Endometrial microvascular endothelial cells (primary cell): ENCODE measurements around the gene CARHSP1. TPM values are rescaled to one million over a fixed set of nuclear protein-coding genes. Genes with fewer than 3 reads are reported as not detected.

Source experiments
- in situ Hi-C: cut with HindIII; loops from 2 replicates; pipeline ENCODE4 v1.10.0; 2017; ENCODE audit warnings: low sequenced_read_pairs, low pct_unique_long_range_greater_than_20kb; ENCODE audit errors: inconsistent ontology term
- total RNA-seq: library from RNA; depleted of rRNA; stranded (reverse); fragments of >200 nt; gene quantifications from one replicate; pipeline ENCODE4 v1.2.3, GENCODE V29; 2015; ENCODE audit errors: inconsistent ontology term

CARHSP1 gene
- total RNA-seq, 1 donor from 2014 or later, result 59.3 TPM

DNA sequence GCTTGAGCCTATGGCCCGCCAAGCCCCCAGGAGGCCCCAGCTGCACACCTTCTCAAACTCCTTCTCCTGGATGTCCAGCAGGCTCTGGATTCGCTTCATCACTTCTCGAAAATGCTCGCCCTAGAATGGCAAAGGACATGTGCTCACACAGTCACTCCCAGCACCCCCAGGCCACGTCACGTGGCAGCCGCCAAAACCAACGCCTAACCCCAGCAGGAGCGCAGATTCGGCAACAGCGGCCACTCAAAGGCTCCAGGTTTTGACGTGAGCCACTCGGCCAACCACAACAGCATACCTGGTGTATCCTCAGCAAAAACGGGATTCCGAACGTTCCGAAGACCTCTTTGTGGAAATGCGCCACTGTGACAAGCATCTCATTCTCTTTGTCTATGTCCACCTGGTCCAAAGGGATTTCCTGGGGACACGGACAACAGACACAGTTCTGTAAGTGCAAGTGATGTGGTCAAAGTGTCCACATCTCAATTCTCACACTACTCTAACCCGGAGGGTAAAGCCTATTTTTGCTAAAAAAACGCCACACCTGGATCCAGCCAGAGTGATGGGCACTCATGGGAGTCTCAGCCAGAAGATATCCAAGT lies 26.0 kb upstream of the CARHSP1 start:
- in situ Hi-C loops, result no loop called here

DNA sequence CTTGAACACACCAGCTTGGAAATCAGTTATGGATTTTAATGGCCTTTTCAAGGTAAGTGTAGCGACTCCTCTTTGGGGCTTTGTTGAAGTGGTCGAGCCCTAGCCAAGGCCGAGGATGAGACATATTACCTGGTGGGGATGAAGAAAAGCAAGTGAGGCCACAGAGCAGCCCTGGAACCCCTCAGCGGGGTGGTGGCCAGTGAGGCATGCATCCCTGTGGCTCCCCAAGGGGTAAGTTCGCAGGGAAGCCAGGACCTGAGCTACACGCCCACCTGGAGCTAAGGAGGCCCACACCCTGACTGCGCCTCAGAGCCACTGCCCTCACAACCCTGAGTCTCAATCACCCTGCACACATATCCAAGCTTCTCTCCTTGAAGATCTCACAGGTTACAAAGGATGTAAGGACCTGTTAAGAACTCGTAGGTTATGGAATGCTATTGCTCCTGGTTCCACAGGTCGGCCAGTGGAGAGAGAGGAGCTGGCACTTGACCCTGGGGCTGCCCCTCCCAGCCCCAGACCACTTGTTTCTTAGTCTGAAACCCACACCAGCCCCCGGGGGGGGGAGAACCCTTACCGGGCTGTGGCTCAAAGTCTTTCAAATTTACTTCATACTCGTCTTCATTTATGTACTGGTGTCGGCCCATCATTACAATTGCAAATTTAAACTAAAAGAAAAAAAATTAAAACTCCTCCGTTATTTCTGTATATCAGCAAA lies 25.3 kb upstream of the CARHSP1 start:
- in situ Hi-C loops, result no loop called here

DNA sequence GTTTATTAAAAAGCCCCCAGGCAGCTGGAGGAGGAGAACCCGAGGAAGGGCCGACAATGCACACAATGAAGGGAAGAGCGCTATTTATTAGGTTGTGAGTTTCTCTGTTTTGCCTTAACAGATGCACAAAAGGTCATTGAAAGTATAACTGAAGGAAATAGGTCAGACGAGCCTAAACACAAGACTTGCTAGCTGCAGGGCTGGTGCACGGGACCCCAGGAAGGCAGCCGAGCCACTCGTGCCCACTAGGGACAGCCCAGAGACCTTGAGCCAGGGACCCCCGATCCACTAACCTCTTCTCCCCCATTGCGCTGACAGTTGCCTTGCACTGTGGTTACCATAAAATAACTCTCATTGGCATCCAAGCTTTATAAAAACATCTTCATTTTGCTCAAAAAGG lies 24.6 kb upstream of the CARHSP1 start:
- in situ Hi-C loops, result no loop called here

DNA sequence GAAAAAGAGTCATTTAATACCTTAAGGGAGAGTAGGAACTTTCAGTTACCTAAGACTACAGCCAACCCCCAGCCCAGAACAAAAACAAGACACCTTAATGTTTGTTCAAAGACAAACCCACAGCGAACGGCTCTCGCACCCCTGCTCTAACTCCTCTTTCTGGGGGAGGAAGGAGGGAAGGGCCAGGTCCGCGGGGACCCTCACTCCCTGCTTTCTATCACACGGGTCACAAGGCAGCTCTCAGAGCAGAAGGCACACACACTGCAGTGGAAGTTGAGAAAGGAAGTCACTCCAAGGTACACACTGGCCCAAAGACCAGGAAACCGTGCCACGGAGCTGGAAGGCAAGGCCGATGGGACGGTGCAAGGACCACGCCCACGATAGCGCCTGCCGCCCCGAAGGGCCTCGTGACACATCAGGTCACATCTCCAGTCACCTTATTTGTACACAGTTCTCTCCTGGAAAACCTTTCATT lies 23.3 kb upstream of the CARHSP1 start:
- in situ Hi-C loops, result no loop called here

DNA sequence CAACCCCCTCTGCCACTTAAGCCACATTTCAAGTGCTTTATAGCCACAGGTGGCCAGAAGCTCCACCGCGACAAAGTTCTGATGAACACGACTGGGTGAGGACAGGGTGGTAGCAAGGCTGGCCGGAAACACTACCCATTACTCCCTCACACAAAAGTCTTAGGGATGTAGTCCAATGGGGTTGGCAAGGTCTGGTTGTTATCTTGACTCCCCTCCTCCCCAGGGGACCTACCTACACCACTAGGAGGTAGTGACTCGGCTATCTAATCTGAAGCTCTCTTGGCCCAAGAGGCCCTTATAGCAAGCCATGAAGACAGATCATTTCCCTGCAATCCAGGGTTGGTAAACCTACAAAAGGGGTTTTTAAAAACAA lies 21.7 kb upstream of the CARHSP1 start:
- in situ Hi-C loops, result no loop called here

DNA sequence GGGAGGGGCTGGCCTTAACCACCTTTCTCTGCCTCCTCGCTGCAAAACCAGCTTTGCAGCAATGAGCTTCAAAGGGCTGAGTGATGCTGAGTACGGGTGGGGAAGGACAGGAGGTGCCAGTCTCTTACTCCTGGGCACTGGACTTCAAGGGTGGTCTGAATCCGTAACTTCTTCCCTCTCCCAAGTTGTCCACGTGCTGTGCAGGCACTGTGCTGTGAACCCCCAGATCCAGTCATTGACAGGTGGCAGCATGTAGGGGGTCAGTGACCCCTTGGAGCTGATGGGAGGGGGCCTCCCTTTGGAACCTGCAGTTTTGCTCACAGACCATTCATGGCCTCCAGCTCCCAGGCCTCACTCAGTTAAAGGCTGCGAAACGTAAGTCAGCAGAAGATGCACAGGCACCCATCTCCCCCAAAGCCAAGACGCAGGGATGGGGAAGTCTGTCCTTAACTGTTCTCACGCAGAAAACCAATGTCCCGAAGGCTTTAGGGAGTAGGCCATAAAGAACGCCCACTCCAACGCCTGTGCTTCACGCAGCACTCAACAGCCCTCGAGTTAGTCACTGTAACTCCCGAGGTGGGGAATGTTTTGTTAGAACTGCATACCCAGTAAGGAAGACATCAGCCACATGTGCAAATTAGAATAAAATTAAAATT lies 21.2 kb upstream of the CARHSP1 start:
- in situ Hi-C loops, result no loop called here

DNA sequence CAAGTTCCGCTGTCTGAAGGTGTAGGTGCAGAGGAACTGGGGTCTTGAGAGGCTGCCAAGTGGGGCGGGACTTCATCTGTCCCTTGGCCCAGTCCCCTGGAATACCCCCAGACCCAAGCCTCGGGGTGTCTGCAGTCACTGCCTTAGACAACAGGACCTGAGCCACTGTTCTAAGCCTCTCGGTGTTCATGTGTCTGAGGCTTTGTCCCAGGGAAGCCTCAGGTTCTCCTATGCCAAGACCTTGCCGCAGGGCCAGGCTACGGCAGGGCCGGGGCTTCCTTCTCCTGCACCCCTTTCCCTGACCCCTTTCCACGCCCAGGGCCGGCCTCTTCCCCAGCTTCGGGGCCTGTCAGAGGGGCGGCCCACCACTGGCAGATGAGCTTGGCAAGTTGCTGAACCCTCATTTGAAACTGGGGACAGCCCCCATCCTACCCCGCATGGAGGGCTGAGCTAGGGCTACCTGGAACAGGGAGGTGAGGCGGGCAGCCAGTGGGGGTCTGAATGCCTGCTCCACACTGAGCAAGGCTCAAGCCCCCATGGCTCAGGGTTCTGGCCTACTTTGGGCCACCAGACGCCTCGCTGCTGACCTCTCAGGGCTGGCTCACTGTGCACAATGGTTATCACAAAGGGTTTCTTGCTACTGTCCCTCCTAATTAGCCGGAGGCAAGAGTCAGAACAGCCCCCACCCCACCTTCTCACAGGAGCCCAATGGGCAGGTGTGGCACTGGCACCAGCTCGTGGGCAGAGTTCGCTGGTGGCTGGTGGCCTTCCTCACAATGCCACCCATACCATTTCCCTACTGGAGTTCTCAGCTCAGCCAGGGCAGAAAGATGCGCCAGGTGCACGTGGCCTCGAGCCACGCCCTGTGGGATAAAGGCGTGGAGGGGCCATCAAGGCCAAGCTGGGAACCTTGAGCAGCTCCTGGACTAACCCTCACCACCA lies 20.4 kb upstream of the CARHSP1 start:
- in situ Hi-C loops, result no loop called here

DNA sequence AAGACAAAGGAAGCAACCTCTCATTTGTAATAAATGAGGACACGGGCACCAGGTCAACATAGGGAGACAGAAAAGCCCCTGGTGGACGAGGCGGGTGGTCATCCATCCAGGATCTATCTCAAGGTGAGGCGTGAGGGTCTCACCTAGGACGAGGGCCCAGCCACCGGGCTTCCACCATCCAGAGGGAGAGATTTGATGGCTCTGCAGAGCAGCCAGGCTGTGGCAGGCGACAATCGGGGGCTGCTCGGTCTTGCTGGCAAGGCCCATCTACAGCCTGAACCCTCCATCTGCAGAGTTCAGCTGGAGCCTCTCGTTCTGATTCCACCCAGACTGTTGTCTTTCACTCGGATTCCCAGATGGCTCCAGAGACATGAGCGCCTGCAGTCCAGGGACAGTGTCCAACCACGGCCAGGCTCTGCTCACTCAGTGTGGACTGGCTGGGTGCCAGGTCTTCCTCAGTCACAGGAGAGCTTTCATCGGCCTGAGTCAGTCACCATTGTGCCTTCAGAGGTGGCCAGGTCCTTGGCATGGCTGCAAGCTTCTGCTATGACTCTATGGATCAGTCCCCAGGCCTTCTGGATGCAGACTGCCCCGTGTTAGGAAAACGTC lies 19.2 kb upstream of the CARHSP1 start:
- in situ Hi-C loops, result no loop called here

DNA sequence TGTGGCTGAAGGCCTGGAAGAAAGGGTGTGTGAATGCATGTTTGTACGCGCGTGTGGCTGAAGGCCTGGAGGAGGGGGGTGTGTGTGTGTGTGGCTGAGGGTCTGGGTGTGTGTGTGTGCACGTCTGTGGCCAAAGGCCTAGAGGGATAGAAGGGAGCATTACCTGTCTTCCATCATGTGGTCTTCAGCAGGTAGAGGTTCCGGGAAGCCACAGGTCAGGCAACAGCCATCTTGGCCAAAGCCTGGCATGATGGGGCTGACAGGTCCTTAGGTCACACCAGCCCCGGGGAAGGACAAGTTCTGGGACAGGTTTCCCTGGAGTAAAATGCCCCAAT lies 18.6 kb upstream of the CARHSP1 start:
- in situ Hi-C loops, result no loop called here

DNA sequence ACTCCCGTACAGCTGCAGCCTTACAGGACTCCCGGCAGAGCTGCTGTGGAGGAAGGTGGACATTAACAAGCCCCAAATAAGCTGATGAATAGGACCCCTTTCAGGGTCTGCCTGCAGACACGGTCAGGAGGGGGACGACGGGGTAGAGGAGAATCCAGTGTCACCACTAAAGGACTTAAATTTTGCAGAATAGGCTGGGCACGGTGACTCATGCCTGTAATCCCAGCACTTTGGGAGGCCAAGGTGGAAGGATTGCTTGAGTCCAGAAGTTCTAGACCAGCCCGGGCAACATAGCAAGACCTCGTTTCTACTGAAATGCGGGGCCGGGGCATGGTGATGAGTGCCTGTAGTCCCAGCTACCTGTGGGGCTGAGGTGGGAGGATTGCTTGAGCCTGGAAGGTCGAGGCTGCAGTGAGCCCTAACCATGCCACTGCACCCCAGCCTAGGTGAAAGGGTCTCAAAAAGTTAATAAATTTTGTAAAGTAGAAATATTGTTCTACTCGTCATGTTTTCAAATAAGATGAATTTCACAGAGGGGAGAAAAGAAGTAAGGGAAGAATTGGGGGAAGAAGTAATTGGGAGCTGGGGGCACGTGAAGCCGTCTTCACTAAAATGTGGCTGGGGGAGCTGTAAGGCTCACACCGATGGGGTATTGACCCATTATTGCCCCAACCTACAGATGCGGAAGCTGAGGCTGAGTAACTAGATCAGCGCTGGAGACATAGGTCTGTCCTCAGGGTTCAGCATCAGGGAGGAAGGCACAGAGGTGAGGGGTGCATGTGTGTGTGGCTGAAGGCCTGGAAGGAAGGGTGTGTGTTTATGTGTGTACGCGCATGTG lies 18.0 kb upstream of the CARHSP1 start:
- in situ Hi-C loops, result no loop called here

DNA sequence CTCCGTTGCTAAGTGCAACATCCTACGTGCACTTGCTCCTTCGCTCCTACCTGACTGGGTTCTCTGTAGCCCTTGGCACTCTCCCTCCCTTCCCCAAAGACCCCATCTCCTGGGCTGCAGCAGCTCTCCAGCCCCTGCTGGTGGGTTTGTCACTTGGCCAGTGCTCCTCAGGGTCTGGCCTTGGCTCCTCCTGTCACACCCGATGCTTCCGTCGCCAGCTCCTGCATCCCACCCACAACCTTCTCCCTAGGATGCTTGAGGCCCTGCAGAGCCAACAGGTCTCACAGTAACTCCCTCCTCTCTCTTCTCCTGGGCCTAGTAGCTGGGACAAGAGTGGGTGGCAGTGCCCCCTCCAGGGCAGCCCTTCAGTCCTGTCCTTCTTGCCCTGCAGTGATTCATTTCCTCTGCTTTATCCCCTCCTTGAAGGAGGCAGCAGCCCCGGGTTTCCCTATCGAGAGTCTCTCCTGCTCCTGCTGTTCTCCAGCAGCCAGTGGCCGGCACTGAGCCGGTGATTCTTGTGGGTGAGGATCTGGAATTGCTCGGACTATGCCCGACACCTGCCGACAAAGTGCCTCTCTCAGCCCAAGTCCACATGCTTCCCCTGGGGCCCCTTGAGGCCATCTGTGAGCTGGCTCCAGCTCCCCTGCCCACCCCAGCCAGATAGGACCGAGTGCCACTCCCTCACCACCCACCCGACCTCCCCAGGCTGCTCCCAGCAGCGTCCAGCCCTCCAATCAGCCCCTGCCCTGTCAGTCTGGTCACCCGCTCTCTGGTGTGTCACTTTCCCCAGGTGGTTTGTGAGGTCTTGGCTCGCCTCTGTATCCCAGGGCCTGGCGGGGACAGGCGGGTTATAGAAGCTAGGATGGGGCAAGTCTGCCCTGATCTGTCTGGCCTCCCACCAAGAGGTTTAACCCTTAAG lies 17.1 kb upstream of the CARHSP1 start:
- in situ Hi-C loops, result no loop called here

DNA sequence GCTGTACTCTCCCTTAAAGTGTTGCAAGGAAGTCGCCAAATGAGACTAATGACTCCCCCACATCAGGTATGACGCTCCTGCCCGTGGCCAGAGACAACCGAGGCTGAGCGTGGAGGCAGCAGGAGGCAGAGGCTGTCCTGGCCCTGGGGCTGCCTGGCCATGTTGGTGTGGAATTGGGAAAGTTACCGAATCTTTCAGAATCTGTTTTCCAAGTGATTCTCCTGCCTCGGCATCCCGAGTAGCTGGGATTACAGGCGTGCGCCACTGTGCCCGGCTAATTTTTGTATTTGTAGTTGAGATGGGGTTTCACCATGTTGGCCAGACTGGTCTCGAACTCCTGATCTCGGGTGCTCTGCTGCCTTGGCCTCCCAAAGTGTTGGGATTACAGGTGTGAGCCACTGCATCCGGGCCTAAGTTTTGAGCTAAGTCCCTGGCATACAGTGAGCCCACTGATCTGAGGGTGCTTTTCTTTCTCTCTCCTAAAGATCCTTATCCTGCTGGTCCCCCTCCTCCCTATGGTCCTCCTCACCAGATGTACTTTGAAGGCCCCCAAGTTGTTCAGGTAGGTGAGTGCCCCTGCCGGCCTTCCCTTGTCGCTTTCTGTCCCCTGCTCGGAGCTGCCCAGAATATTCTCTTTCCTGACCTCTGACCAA lies 14.0 kb upstream of the CARHSP1 start:
- in situ Hi-C loops, result no loop called here

DNA sequence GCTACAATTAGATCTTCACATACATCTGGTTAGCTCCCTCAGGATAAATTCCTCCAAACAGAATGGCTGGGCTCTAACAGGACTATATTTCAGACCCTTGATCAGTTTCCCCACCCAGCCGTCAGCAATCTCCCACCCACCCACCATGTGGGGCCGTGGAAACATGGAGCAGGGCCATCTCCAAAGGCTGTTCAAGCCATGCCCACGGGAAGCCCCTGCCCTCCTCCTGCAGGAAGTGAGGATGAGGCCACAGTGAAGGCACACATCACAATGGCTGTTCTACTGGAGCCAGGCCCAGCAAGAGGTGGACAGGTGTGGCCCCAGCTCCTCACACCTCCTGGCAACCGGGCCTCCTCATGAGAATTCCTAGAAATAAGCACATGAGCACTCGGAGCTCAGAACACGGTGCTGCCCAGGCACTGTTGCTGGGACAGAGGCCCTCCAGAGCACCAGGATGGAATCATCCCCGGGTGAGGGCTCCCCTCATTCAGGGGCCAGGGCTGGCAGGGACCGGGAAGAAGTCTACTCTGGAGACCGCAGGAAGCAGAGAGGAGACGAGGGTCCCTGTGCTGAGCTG lies 13.3 kb upstream of the CARHSP1 start, which contains the start of gene LITAFD:
TSS of gene LITAFD (plus strand) at position 311 of the 577 bp plus-strand sequence. CDS start 2,005 bp downstream, outside the sequence.
- in situ Hi-C loops, result no loop called here

DNA sequence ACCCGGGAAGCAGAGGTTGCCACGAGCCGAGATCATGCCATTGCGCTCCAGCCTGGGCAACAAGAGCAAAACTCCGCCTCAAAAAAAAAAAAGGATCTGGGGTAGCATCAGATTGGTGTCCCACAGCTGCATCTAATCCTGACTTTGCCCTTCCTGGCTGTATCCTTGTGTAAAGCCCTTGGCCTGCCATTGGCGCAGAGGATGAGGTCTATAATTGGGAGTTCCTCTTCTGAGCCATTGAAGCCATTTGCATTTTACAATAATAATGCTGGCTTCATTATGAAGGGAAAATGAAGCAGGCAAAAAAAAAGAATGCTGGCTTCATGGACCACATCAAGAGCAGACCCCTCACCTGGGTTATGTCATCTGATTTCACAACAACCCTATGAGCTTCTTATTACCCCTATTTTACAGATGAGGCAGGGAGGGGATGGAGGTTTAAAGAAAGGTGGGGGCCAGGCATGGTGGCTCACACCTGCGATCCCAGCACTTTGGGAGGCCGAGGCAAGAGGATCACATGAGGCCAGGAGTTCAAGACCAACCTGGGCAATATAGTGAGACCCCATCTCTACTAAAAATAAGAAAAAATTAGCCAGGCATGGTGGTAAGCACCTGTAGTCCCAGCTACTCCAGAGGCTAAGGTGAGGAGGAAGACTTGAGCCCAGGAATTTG lies 12.2 kb upstream of the CARHSP1 start:
- in situ Hi-C loops, result no loop called here

DNA sequence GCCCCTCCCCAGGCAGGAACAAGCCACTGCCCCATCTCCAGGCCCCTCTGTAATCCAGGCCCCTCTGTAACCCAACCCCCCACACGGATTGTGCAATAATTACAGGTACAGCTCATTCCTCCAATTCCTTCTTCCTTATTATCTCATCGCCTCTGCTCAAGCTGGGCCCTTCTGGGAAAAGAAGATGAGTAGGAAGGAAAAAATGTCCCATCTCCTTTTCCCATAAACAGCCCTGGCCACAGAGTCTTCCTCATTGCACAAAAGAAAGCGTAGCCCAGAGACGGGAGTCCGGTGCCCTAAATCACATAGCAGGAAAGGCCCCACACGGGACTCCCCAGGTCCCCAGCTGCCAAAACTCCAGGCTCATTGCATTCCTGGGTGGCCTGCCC lies 9.7 kb upstream of the CARHSP1 start:
- in situ Hi-C loops, result no loop called here
